Coronary artery (tissue), 2 donors: ENCODE results near the gene SSX2IP.

ENCODE experiments used
- DNase-seq: peaks from one replicate; pipeline ENCODE4 v3.0.0-alpha.2; 2017; ENCODE audit warnings: low spot score
- H3K27ac ChIP-seq, 2 donors: fragments of 200-600 bp; sonication (generic); one replicate each; pipeline ENCODE4 v1.5.1; 2016 to 2019
- H3K4me3 ChIP-seq: fragments of 200-600 bp; sonication (generic); 2 replicates; pipeline ENCODE4 v1.5.1; 2016; ENCODE audit warnings: mild to moderate bottlenecking, moderate library complexity
- TF ChIP-seq, protein P1 (sequence below): fragments of 200-600 bp; sonication (generic); IDR thresholded peaks from one replicate; pipeline ENCODE4 v1.5.1; 2019; ENCODE audit warnings: antibody characterized with exemption

The SSX2IP gene

DNA sequence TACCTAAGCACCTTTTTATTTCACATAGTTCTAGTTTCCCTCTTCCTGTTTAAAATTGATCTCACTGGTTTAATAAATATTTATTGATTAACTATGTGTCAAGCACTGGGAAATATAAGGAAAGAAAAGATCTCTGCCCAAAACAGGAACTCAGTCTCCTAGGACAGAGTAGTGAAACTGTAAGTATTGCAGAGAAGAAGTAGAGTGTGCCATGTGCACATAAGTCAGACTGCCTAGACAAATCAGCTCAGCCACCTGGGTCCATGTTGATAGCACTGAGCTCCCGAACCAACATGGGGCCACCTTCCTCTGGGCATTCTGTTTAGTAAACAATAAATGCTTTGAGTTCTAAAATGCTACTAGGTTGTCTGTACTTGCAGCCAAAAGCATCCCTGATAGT is 9.8 kb upstream of the SSX2IP start:
- no peak overlapping the region for H3K4me3 ChIP-seq
- H3K27ac ChIP-seq, result no peak overlapping the region
- TF ChIP-seq, protein P1, sequence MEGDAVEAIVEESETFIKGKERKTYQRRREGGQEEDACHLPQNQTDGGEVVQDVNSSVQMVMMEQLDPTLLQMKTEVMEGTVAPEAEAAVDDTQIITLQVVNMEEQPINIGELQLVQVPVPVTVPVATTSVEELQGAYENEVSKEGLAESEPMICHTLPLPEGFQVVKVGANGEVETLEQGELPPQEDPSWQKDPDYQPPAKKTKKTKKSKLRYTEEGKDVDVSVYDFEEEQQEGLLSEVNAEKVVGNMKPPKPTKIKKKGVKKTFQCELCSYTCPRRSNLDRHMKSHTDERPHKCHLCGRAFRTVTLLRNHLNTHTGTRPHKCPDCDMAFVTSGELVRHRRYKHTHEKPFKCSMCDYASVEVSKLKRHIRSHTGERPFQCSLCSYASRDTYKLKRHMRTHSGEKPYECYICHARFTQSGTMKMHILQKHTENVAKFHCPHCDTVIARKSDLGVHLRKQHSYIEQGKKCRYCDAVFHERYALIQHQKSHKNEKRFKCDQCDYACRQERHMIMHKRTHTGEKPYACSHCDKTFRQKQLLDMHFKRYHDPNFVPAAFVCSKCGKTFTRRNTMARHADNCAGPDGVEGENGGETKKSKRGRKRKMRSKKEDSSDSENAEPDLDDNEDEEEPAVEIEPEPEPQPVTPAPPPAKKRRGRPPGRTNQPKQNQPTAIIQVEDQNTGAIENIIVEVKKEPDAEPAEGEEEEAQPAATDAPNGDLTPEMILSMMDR, result no peak
- DNase-seq, result no peak

DNA sequence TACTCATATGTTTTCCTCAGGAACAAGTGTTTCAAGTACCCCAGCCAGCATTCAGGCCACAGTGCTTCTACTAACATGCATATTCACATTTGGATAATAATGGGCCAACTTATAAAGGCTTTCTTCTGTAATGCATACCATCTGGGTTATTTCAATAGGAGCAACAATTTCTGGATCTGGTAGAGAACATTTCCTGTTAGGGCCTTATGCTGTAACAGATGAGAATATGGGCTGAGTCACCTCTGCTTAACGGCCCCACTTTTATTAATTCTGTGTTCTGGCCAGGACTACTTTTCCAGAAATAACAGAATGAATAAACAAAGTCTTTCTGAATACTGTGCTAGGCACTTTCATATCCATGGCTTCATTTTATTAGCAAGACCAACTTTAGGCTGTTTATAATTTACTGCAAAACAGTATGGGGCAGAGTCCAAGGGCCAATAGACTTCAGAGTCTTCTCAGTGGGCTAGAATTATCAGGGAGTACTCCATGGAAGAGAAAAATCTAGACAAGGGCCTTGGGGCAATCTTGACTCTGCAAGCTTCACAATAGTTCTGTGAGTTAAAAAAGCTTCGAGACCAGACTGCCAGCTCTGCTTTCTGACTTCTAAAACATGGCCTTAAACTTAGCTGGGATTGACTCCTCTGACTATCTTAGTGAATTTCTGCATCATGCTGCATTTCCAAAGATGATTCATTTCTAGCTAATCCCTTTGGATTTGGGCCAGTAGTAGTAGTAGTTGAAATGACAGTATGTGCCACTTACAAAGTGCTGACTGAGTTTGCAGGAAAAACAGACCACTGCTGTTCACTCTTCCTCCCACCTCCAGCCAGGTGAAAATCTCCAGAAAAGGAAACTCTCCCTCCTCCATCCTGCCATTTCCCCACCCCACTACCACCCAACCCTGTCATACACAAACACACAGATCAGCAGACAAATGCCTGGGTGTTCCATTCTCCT is 8.2 kb upstream of the SSX2IP start:
- TF ChIP-seq, protein P1, result no peak
- H3K4me3 ChIP-seq, result no peak overlapping the region
- DNase-seq, result no peak
- H3K27ac ChIP-seq, result peak overlapping the region; percentile 56 to 80

DNA sequence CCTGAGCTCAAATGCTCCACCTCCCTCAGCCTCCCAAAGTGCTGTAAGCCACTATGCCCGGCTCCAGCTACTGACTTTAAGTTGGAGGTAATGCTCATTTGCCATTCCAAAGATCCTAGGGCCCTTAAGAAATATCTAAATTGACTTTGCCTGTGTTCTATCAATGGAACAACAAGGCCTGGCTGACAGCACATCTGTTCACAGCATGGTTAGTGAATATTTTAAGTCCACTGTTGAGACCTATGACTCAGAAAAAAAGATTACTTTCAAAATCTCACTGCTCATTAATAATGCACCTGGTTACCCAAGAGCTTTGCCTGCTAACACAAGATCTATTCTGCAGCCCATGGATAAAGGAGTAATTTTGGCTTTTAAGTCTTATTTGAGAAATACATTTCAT is 3.5 kb upstream of the SSX2IP start:
- DNase-seq, result no peak
- no peak overlapping the region for H3K4me3 ChIP-seq
- no peak overlapping the region for H3K27ac ChIP-seq
- TF ChIP-seq, protein P1, result no peak

DNA sequence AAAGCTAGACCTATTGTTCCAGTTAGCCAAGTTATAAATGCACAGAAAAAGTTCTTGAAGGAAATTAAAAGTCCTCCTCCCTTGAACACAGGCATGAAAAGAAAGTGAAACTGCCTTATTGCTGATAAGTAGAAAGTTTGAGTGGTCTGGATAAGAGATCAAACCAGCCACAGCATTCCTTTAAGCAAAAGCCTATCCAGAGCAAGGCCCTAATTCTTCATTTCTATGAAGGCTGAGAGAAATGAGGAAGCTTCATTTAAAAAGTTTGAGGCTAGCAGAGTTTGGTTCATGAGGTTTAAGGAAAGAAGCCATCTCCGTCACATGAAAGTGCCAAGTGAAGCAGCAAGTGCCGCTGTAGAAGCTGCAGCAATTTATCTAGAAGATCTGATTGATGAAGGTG is 2.7 kb upstream of the SSX2IP start:
- TF ChIP-seq, protein P1, result no peak
- H3K27ac ChIP-seq, result no peak overlapping the region
- H3K4me3 ChIP-seq, result no peak overlapping the region
- DNase-seq, result no peak

DNA sequence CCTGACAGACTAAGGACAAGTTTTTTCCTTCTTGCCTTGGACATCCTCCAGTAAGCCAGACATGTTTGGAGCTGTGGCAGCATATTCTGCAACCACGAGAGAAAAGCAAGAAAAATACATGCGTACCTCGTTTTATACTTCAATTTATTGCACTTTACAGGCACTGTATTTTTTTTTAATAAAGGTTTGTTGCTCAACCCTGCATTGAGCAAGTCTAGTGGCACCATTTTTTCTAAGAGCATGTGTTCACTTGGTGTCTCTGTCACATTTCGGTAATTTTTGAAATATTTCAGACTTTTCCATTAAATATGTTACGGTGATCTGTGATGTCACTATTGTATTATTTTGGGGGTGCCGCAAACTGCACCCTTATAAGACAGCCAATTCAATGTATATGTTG is 2.1 kb upstream of the SSX2IP start:
- TF ChIP-seq, protein P1, result no peak
- no peak for DNase-seq
- H3K4me3 ChIP-seq, result no peak overlapping the region
- H3K27ac ChIP-seq, result no peak overlapping the region

DNA sequence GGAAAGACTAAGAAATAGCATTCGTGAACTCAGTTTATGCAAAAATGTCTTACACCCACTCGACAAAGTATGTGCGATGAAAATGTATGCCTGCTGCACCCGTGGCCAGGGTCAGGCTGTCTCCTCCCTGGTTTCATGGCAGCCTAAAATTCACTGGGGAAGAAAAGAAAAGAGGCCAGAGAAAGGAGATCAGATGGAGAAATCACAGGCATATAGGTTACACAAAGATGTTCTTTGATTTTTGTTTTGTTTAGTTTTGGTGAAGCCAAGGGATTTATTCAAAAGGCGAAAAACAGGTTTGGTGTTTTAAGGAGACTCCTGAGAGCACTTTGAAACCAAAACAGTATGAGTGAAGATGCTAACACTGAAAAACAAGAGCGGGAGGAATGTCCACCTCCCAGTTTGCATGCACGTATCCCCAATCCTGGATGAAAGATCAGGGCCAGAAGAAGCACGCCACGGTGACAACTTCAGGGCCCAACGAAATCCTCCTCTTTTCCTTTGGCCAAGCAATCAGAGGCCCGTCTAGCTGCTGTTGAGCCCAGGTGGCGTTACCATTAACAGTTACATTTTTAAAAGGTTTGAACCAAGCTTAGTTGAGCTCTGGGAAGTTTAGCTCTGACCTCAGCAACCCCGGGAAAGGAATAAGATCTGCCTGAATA is 992 bp upstream of the SSX2IP start:
- no peak for DNase-seq
- Histone ChIP-seq H3K27ac (peak overlapping the region in 1 of 2 donors; percentile 93), H3K4me3 (peak overlapping the region; percentile 95)
- TF ChIP-seq, protein P1, result no peak
